HEK293 (cell line): ENCODE results near the gene TMEM121.

Experiments
- BCL6B ChIP-seq: fragments of 450-650 bp; formaldehyde crosslinking; IDR thresholded peaks from 2 replicates; pipeline ENCODE4 v1.5.1; 2017; ENCODE audit warnings: missing biosample characterization, missing genetic modification characterization
- CTCF ChIP-seq: fragments of 450-650 bp; formaldehyde crosslinking; IDR thresholded peaks from 2 replicates; pipeline ENCODE4 v1.5.1; 2016; ENCODE audit warnings: missing biosample characterization, missing genetic modification characterization
- MYNN ChIP-seq: fragments of 450-650 bp; formaldehyde crosslinking; IDR thresholded peaks from 2 replicates; pipeline ENCODE4 v1.5.1; 2016; ENCODE audit warnings: missing biosample characterization, missing genetic modification characterization, borderline replicate concordance
- OSR2 ChIP-seq: fragments of 450-650 bp; formaldehyde crosslinking; IDR thresholded peaks from 2 replicates; pipeline ENCODE4 v1.5.1; 2016; ENCODE audit warnings: missing biosample characterization, missing genetic modification characterization
- PRDM6 ChIP-seq: fragments of 450-650 bp; formaldehyde crosslinking; IDR thresholded peaks from 2 replicates; pipeline ENCODE4 v1.5.1; 2017; ENCODE audit warnings: missing biosample characterization, missing genetic modification characterization
- WT1 ChIP-seq: fragments of 450-650 bp; formaldehyde crosslinking; IDR thresholded peaks from 2 replicates; pipeline ENCODE4 v1.5.1; 2016; ENCODE audit warnings: missing biosample characterization, missing genetic modification characterization
- ZBTB44 ChIP-seq: fragments of 450-650 bp; IDR thresholded peaks from 2 replicates; pipeline ENCODE4 v1.5.1; 2018; ENCODE audit warnings: missing biosample characterization, mild to moderate bottlenecking, missing genetic modification characterization
- ZNF18 ChIP-seq: fragments of 450-650 bp; formaldehyde crosslinking; IDR thresholded peaks from 2 replicates; pipeline ENCODE4 v1.5.1; 2016; ENCODE audit warnings: missing biosample characterization, missing genetic modification characterization
- ZNF248 ChIP-seq: fragments of 450-650 bp; formaldehyde crosslinking; IDR thresholded peaks from 2 replicates; pipeline ENCODE4 v1.5.1; 2017; ENCODE audit warnings: missing biosample characterization, missing genetic modification characterization
- ZNF280C ChIP-seq: fragments of 450-650 bp; formaldehyde crosslinking; IDR thresholded peaks from 2 replicates; pipeline ENCODE4 v1.5.1; 2016; ENCODE audit warnings: missing biosample characterization, missing genetic modification characterization
- ZNF335 ChIP-seq: fragments of 450-650 bp; formaldehyde crosslinking; conservative IDR thresholded peaks from 2 replicates; pipeline ENCODE4 v1.5.1; 2016; ENCODE audit warnings: missing biosample characterization, missing genetic modification characterization
- ZNF362 ChIP-seq: fragments of 450-650 bp; formaldehyde crosslinking; IDR thresholded peaks from 2 replicates; pipeline ENCODE4 v1.5.1; 2016; ENCODE audit warnings: missing biosample characterization, missing genetic modification characterization
- ZNF391 ChIP-seq: fragments of 450-650 bp; formaldehyde crosslinking; IDR thresholded peaks from 2 replicates; pipeline ENCODE4 v1.5.1; 2016; ENCODE audit warnings: low read depth, missing biosample characterization, missing genetic modification characterization, borderline replicate concordance
- ZNF426 ChIP-seq: fragments of 450-650 bp; formaldehyde crosslinking; IDR thresholded peaks from 2 replicates; pipeline ENCODE4 v1.5.1; 2017; ENCODE audit warnings: missing biosample characterization, missing genetic modification characterization, mild to moderate bottlenecking, inconsistent platforms, moderate library complexity
- ZNF48 ChIP-seq: fragments of 450-650 bp; formaldehyde crosslinking; IDR thresholded peaks from 2 replicates; pipeline ENCODE4 v1.5.1; 2016; ENCODE audit warnings: missing biosample characterization, missing genetic modification characterization
- ZNF513 ChIP-seq: fragments of 450-650 bp; IDR thresholded peaks from 2 replicates; pipeline ENCODE4 v1.5.1; 2018; ENCODE audit warnings: missing biosample characterization, missing genetic modification characterization
- ZNF518A ChIP-seq: fragments of 450-650 bp; formaldehyde crosslinking; conservative IDR thresholded peaks from 2 replicates; pipeline ENCODE4 v1.5.1; 2016; ENCODE audit warnings: low read depth, missing biosample characterization, missing genetic modification characterization
- ZNF548 ChIP-seq: fragments of 450-650 bp; formaldehyde crosslinking; IDR thresholded peaks from 2 replicates; pipeline ENCODE4 v1.5.1; 2016; ENCODE audit warnings: missing biosample characterization, missing genetic modification characterization
- ZNF571 ChIP-seq: fragments of 450-650 bp; formaldehyde crosslinking; IDR thresholded peaks from 2 replicates; pipeline ENCODE4 v1.5.0; 2017; ENCODE audit warnings: missing biosample characterization, missing genetic modification characterization

Gene TMEM121

GRCh38 chr14:105490572-105491365, 35.6 kb upstream of the TMEM121 start, which contains the start of gene TEDC1 (continued):
- TF ChIP-seq CTCF (tag by site-specific recombination): peak; percentile 7; the same call in 1 of the 2 replicates
- TF ChIP-seq ZNF48 (tag by site-specific recombination): no peak
- TF ChIP-seq ZNF18: no peak
- TF ChIP-seq ZNF335 (tag by site-specific recombination): no peak
- TF ChIP-seq ZNF518A (tag by site-specific recombination): peak; percentile 39
- no peak for TF ChIP-seq OSR2 (tag by site-specific recombination)
- TF ChIP-seq BCL6B (tag by site-specific recombination): no peak
- no peak for TF ChIP-seq WT1 (tag by site-specific recombination)
- TF ChIP-seq ZNF571: no peak
- TF ChIP-seq ZNF426 (tag by site-specific recombination): no peak
- TF ChIP-seq ZNF280C: no peak
- no peak for TF ChIP-seq ZNF513 (tag by site-specific recombination)
- TF ChIP-seq ZNF548 (tag by site-specific recombination): no peak
- TF ChIP-seq ZNF391 (tag by site-specific recombination): no peak
- no peak for TF ChIP-seq MYNN (tag by site-specific recombination)
- no peak for TF ChIP-seq ZNF362 (tag by site-specific recombination)
- no peak for TF ChIP-seq PRDM6 (tag by site-specific recombination)
- no peak for TF ChIP-seq ZNF248
- TF ChIP-seq ZBTB44: peak; percentile 49; the same call in 1 of the 2 replicates
